ENCODE data around the gene KRT78. TPM values are rescaled to one million over a fixed set of nuclear protein-coding genes. Genes with fewer than 3 reads are reported as not detected.
A peak's percentile ranks its signal among the peaks of the same experiment; 100 is the strongest.

KRT78 gene
- polyA plus RNA-seq, 2 donors = 633 to 1,998 TPM

DNA sequence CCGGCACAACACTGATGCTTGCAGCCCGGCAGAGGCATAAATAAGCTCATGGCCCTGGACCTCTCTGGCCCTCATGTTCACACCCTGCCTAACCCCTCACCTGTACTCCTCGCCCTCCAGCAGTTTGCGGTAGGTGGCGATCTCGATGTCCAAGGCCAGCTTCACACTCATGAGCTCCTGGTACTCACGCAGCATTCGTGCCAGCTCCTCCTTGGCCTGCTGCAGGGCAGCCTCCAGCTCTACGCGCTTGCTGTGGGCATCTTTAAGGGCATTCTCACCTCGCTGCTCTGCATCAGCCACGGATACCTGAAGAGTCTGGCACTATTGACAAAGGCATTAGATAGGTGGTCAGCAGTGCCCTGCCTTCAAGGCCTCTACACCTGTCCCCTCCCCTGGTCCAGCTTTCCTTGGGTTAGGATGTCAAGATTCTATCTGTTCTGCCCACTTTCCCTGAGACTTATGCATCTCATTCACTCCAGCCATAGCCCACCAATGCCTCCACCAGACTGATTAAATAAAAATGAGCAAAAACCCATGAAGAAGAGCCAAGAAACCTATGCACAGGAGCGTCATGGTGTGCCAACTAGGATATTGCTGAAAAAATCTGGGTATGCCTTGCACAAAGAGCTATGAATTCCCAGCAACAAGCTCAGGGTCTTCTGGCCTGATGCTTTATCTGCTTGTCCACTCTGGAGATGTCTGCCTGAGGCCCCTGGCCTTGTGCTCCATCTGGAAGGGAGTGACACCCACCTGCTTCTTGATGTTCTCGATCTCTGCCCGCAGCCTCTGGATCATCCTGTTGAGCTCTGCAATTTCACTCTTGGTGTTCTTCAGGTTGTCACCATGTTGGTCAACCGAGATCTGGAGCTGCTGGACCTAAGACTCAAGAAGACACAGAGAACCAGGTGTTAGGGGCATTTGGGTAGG is 41.0 kb downstream of the KRT78 start:
- no peaks in the 10 kb centered on the region for H3K27me3 ChIP-seq (ENCODE audit: control insufficient read depth in 1 of 2, insufficient read depth in 2 of 2, low read length in 2 of 2)
- WGBS, 2 donors = 83 to 86% methylated on average over 16 of the region's 16 CpGs

DNA sequence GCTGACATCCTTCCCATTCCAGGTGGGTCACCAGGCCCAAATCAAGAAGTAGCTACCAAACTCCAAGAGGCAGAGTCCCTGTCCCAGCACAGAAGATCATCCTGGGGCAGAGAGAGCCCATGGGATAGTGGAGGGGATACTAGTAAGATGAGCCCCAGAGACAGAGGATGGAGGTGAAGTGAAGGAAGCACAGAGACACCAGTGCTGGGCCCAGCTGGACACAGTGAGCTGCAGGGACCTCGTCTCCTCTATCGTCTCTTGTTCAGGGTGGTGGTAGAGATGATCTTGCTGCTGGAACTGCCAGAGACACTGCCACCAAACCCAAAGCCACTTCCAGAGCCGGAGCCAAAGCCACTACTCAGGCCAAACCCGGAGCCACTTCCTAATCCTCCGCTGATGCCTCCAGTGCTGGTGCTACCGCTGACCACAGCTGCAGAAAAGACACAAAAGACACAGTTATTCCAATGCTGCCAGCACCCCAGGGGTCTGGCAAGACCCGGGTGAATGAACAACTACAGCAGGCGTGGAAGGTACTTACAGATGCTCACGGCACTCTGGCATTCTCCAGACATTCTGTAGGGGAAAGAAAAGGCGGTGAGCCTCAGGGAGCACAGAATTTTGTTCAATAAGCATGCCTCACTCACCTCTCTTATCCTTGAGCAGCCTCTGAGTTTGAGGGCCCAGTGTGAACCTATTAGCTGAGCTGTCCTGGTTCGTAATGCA is 41.8 kb downstream of the KRT78 start:
- Histone ChIP-seq H3K9me3 (ENCODE audit: control insufficient read depth in 2 of 2, insufficient read depth in 1 of 2, low read depth in 1 of 2, low read length in 1 of 2) (no peaks in the 10 kb centered on the region), H3K27ac (ENCODE audit: low read depth in 2 of 2, low read length in 1 of 2) (peak overlapping the region in 1 of 2 donors; percentile 3), H3K4me3 (ENCODE audit: low read depth in 1 of 2, low read length in 2 of 2) (no peak overlapping the region), H3K36me3 (ENCODE audit: control insufficient read depth in 2 of 2, insufficient read depth in 2 of 2, low read length in 1 of 2) (peaks cover 0 to 11% of the 10 kb centered on the region in 2 donors), H3K27me3 (ENCODE audit: control insufficient read depth in 1 of 2, insufficient read depth in 2 of 2, low read length in 2 of 2) (no peaks in the 10 kb centered on the region), H3K4me1 (ENCODE audit: control insufficient read depth in 2 of 2, insufficient read depth in 2 of 2, low read length in 1 of 2) (peaks cover 0 to 6% of the 10 kb centered on the region in 2 donors)
- 81 to 86% methylated on average over 11 of the region's 11 CpGs for WGBS, 2 donors

More for the DNA sequence above, 41.0 kb downstream of the KRT78 start:
- Histone ChIP-seq H3K4me1 (ENCODE audit: control insufficient read depth in 2 of 2, insufficient read depth in 2 of 2, low read length in 1 of 2) (peaks cover 0 to 6% of the 10 kb centered on the region in 2 donors), H3K9me3 (ENCODE audit: control insufficient read depth in 2 of 2, insufficient read depth in 1 of 2, low read depth in 1 of 2, low read length in 1 of 2) (no peaks in the 10 kb centered on the region), H3K27ac (ENCODE audit: low read depth in 2 of 2, low read length in 1 of 2) (no peak overlapping the region), H3K4me3 (ENCODE audit: low read depth in 1 of 2, low read length in 2 of 2) (no peak overlapping the region), H3K36me3 (ENCODE audit: control insufficient read depth in 2 of 2, insufficient read depth in 2 of 2, low read length in 1 of 2) (peaks cover 0 to 11% of the 10 kb centered on the region in 2 donors)

DNA sequence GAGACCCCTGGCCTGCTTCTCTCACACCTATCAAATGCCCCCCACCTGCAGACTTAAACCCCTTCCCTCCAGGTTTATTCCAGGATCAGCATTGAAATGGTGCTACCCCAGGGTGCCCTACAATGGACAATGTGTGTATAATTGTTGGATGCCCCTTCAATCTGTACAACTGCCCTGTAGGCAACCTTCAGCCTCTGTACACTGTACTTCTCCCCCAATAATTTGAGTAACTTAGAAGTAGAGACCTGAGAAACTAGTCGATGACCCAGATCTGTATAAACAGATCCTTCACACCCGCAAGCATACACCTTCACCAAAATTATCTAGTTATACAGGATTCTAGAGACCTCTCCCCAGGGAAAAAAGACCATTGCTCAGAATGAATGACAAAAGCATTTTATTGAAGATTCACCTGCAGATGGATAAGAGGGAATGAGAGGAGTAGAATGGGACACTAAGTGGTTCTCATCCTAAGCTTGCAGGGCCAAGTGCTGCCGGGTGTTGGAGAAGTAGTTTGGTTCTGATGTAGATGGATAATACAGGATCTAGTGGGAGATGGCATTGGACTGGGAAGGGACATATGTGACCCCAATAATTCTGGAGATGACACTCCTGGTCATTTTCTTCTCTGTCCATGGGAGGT is 42.5 kb downstream of the KRT78 start:
- 90 to 92% methylated on average over 3 of the region's 3 CpGs for WGBS, 2 donors
- peaks cover 0 to 11% of the 10 kb centered on the region in 2 donors for H3K36me3 ChIP-seq (ENCODE audit: control insufficient read depth in 2 of 2, insufficient read depth in 2 of 2, low read length in 1 of 2)
- no peaks in the 10 kb centered on the region for H3K27me3 ChIP-seq (ENCODE audit: control insufficient read depth in 1 of 2, insufficient read depth in 2 of 2, low read length in 2 of 2)
- no peaks in the 10 kb centered on the region for H3K9me3 ChIP-seq (ENCODE audit: control insufficient read depth in 2 of 2, insufficient read depth in 1 of 2, low read depth in 1 of 2, low read length in 1 of 2)
- H3K27ac ChIP-seq (ENCODE audit: low read depth in 2 of 2, low read length in 1 of 2) = peak overlapping the region in 1 of 2 donors; percentile 5
- H3K4me1 ChIP-seq (ENCODE audit: control insufficient read depth in 2 of 2, insufficient read depth in 2 of 2, low read length in 1 of 2) = peaks cover 0 to 6% of the 10 kb centered on the region in 2 donors
- H3K4me3 ChIP-seq (ENCODE audit: low read depth in 1 of 2, low read length in 2 of 2) = no peak overlapping the region

DNA sequence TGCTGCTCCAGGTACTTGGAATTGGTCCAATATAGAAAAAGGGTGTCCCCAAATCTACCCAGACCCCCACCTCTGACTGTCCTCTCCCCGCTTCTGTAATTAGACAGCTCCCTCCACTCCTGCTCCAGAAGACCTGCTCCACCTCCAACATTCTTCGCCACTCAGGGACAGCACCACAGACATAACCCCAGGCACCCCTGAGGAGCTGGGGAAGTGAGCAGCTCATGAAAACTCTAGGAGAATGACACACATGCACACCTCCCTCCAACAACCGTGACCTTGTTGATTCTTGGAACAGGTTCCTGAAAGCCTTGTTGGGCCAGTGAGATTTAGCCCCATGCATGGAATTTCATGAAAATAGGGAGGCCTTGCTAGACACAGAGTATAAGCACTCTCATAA is 43.1 kb downstream of the KRT78 start:
- Histone ChIP-seq H3K4me1 (ENCODE audit: control insufficient read depth in 2 of 2, insufficient read depth in 2 of 2, low read length in 1 of 2) (peaks cover 0 to 6% of the 10 kb centered on the region in 2 donors), H3K36me3 (ENCODE audit: control insufficient read depth in 2 of 2, insufficient read depth in 2 of 2, low read length in 1 of 2) (peaks cover 0 to 11% of the 10 kb centered on the region in 2 donors), H3K4me3 (ENCODE audit: low read depth in 1 of 2, low read length in 2 of 2) (no peak overlapping the region), H3K27me3 (ENCODE audit: control insufficient read depth in 1 of 2, insufficient read depth in 2 of 2, low read length in 2 of 2) (no peaks in the 10 kb centered on the region), H3K9me3 (ENCODE audit: control insufficient read depth in 2 of 2, insufficient read depth in 1 of 2, low read depth in 1 of 2, low read length in 1 of 2) (no peaks in the 10 kb centered on the region), H3K27ac (ENCODE audit: low read depth in 2 of 2, low read length in 1 of 2) (peak overlapping the region in 1 of 2 donors; percentile 82)
- 69% methylated on average over 3 of the region's 3 CpGs for WGBS, 2 donors

DNA sequence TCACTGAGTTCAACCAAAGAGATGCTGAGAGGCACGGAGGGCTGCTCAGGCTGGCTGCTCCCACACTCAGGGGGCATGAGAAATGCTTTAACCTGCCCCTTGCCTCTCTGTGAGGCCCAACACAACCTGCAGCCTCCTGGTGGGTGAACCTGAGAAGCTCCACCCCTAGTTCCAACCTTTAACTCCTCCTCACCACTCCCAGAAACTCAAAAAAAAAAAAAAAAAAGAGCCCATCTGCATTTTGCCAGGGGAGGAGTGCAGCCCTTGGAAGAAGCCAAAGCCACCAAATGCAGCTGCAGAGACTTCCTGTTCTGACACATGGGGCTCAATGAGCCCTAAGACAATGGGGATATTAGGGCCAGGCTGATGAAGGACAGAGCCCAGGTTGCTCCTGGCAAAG is 43.8 kb downstream of the KRT78 start:
- WGBS, 2 donors = 25 to 39% methylated on average over 1 of the region's 1 CpG
- H3K4me1 ChIP-seq (ENCODE audit: control insufficient read depth in 2 of 2, insufficient read depth in 2 of 2, low read length in 1 of 2) = peaks cover 0 to 6% of the 10 kb centered on the region in 2 donors
- H3K9me3 ChIP-seq (ENCODE audit: control insufficient read depth in 2 of 2, insufficient read depth in 1 of 2, low read depth in 1 of 2, low read length in 1 of 2) = no peaks in the 10 kb centered on the region
- H3K27me3 ChIP-seq (ENCODE audit: control insufficient read depth in 1 of 2, insufficient read depth in 2 of 2, low read length in 2 of 2) = no peaks in the 10 kb centered on the region
- H3K4me3 ChIP-seq (ENCODE audit: low read depth in 1 of 2, low read length in 2 of 2) = no peak overlapping the region
- peak overlapping the region; percentile 53 to 88 for H3K27ac ChIP-seq (ENCODE audit: low read depth in 2 of 2, low read length in 1 of 2)
- H3K36me3 ChIP-seq (ENCODE audit: control insufficient read depth in 2 of 2, insufficient read depth in 2 of 2, low read length in 1 of 2) = peaks cover 0 to 11% of the 10 kb centered on the region in 2 donors

DNA sequence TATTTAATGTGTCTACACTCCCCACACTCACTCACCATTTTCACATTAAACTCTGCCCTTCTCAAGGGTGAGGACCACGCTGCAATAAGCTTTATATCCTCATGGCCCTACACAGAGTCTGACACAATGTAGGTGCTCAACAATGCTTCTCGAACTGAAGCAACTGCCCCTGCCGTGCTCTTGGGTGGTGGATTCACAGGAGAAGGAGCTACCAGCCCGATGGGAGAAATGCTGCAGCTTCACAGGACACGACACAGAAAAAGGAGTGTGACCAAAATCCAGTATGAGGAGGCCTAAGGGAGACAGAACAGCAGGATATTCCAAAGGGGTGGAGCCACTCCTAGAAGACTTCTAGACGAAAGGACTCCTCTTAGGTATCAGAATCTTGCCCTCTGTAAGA is 46.4 kb downstream of the KRT78 start:
- WGBS, 2 donors = 69 to 71% methylated on average over 6 of the region's 6 CpGs
- no peak overlapping the region for H3K4me3 ChIP-seq (ENCODE audit: low read depth in 1 of 2, low read length in 2 of 2)
- no peaks in the 10 kb centered on the region for H3K27me3 ChIP-seq (ENCODE audit: control insufficient read depth in 1 of 2, insufficient read depth in 2 of 2, low read length in 2 of 2)
- H3K4me1 ChIP-seq (ENCODE audit: control insufficient read depth in 2 of 2, insufficient read depth in 2 of 2, low read length in 1 of 2) = peaks cover 0 to 7% of the 10 kb centered on the region in 2 donors
- peaks cover 0 to 3% of the 10 kb centered on the region in 2 donors for H3K36me3 ChIP-seq (ENCODE audit: control insufficient read depth in 2 of 2, insufficient read depth in 2 of 2, low read length in 1 of 2)
- H3K27ac ChIP-seq (ENCODE audit: low read depth in 2 of 2, low read length in 1 of 2) = no peak overlapping the region
- H3K9me3 ChIP-seq (ENCODE audit: control insufficient read depth in 2 of 2, insufficient read depth in 1 of 2, low read depth in 1 of 2, low read length in 1 of 2) = no peaks in the 10 kb centered on the region

DNA sequence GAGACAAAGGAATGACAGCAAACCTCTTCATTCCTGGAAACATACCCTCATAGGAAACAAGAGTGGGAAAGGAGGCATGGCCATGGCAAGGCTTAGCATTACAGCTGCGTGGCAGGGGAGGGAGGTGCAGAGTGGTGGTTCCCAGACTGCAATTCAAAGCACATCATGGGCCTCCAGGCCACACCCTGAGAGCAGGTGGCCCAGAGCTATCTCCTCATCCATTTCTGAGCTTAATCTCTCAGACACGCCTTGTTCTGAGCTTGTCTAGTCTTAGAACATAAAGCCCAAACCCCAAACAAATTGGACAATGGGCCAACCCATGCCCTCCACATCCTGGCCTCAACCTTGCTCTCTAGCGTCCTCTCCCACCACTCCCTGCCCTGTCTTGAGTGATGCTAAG is 47.0 kb downstream of the KRT78 start:
- 55% methylated on average over 3 of the region's 3 CpGs for whole genome bisulfite sequencing, 2 donors

GRCh38 chr12:52800259-52800917 is 48.4 kb downstream of the KRT78 start:
- H3K27ac ChIP-seq (ENCODE audit: low read depth in 2 of 2, low read length in 1 of 2) = peak overlapping the region in 1 of 2 donors; percentile 38
- WGBS, 2 donors = 34 to 51% methylated on average over 1 of the region's 1 CpG

More for the DNA sequence above, 47.0 kb downstream of the KRT78 start:
- no peaks in the 10 kb centered on the region for H3K36me3 ChIP-seq (ENCODE audit: control insufficient read depth in 2 of 2, insufficient read depth in 2 of 2, low read length in 1 of 2)
- no peaks in the 10 kb centered on the region for H3K9me3 ChIP-seq (ENCODE audit: control insufficient read depth in 2 of 2, insufficient read depth in 1 of 2, low read depth in 1 of 2, low read length in 1 of 2)
- H3K4me3 ChIP-seq (ENCODE audit: low read depth in 1 of 2, low read length in 2 of 2) = no peak overlapping the region
- H3K27me3 ChIP-seq (ENCODE audit: control insufficient read depth in 1 of 2, insufficient read depth in 2 of 2, low read length in 2 of 2) = no peaks in the 10 kb centered on the region
- H3K27ac ChIP-seq (ENCODE audit: low read depth in 2 of 2, low read length in 1 of 2) = peak overlapping the region in 1 of 2 donors; percentile 58
- H3K4me1 ChIP-seq (ENCODE audit: control insufficient read depth in 2 of 2, insufficient read depth in 2 of 2, low read length in 1 of 2) = peaks cover 0 to 7% of the 10 kb centered on the region in 2 donors

More at GRCh38 chr12:52800259-52800917, 48.4 kb downstream of the KRT78 start:
- Histone ChIP-seq H3K27me3 (ENCODE audit: control insufficient read depth in 1 of 2, insufficient read depth in 2 of 2, low read length in 2 of 2) (no peaks in the 10 kb centered on the region), H3K36me3 (ENCODE audit: control insufficient read depth in 2 of 2, insufficient read depth in 2 of 2, low read length in 1 of 2) (no peaks in the 10 kb centered on the region), H3K4me3 (ENCODE audit: low read depth in 1 of 2, low read length in 2 of 2) (no peak overlapping the region), H3K9me3 (ENCODE audit: control insufficient read depth in 2 of 2, insufficient read depth in 1 of 2, low read depth in 1 of 2, low read length in 1 of 2) (no peaks in the 10 kb centered on the region), H3K4me1 (ENCODE audit: control insufficient read depth in 2 of 2, insufficient read depth in 2 of 2, low read length in 1 of 2) (peaks cover 0 to 6% of the 10 kb centered on the region in 2 donors)

Measured in esophagus (tissue), 2 donors.